GM20000 (cell line): ENCODE measurements around the gene ADAMTS16.

Experiments
- DNase-seq: peaks from one replicate; pipeline ENCODE4 v3.0.0; 2012; ENCODE audit warnings: low spot score
- TF ChIP-seq, protein P1 (sequence below): IDR thresholded peaks from 2 replicates; pipeline ENCODE4 v1.5.1; 2012; ENCODE audit warnings: mild to moderate bottlenecking, control low read depth; ENCODE audit errors: extremely low read depth, missing control alignments

The ADAMTS16 gene

DNA sequence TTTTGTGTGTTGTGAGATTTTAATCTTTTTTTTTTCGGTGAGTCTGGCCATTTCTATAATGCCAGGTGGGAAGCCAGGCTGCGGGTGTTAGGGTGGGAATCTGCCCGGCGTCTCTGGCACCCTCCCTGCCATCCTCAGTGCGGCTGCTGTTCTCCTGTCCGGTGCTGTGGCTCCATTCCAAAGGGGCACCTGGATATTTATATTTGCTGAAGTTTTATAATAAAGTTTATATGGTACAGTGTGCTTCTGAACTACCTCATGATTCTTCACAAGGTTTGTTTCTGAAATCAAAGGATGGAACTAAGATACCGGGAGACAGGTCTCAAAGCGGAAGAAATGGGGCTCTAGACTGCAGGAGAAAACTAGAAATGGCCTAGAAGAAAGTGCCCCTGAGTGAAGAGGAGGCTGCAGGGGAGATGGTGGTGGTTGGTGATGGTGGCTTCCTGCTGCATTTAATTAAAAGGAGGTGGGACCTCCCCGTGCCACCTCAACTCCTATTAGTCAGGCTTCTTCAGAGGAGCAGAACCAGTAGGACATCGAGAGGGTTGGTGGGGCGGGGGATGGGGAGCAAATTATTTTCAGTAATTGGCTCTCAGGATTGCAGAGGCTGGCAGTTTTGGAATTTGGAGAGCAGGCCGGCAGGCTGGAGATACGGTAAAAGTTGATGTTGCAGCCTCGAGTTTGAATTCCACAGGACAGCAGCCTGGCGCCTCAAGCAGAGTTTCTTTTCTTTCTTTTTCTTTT is 180.1 kb downstream of the ADAMTS16 start:
- no peak for DNase-seq
- TF ChIP-seq, protein P1, sequence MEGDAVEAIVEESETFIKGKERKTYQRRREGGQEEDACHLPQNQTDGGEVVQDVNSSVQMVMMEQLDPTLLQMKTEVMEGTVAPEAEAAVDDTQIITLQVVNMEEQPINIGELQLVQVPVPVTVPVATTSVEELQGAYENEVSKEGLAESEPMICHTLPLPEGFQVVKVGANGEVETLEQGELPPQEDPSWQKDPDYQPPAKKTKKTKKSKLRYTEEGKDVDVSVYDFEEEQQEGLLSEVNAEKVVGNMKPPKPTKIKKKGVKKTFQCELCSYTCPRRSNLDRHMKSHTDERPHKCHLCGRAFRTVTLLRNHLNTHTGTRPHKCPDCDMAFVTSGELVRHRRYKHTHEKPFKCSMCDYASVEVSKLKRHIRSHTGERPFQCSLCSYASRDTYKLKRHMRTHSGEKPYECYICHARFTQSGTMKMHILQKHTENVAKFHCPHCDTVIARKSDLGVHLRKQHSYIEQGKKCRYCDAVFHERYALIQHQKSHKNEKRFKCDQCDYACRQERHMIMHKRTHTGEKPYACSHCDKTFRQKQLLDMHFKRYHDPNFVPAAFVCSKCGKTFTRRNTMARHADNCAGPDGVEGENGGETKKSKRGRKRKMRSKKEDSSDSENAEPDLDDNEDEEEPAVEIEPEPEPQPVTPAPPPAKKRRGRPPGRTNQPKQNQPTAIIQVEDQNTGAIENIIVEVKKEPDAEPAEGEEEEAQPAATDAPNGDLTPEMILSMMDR = no peak

DNA sequence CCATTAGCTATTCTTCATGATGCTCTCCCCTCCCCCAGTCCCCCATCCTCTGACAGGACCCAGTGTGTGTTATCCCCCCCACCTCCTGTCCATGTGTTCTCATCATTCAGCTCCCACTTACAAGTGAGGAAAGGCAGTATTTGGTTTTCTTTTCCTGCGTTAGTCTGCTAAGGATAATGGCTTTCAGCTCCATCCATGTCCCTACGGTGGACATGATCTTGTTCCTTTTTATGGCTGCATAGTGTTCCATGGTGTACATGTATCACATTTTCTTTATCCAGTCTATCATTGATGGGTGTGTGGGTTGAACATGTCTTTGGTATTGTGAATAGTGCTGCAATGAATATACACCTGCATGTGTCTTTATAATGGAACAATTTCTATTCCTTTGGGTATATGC is 181.0 kb downstream of the ADAMTS16 start:
- TF ChIP-seq, protein P1 = no peak

DNA sequence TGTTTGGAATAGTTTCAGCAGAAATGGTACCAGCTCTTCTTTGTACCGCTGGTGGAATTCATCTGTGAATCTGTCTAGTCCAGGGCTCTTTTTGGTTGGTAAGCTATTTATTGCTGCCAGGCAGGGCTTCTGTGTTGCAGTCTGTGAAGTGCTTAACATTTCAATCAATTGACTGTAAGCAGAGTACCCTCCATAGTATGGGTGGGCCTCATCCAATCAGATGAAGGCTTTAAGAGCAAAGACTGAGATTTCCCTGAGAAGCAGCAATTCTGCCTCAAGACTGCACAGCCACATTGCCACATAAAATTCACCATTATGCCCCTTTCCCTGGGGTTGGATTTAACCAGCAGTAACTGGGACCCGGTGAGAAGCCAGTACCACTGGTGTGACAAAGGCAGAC is 183.4 kb downstream of the ADAMTS16 start:
- no peak for DNase-seq

More for the DNA sequence above, 181.0 kb downstream of the ADAMTS16 start:
- DNase-seq = no peak

DNA sequence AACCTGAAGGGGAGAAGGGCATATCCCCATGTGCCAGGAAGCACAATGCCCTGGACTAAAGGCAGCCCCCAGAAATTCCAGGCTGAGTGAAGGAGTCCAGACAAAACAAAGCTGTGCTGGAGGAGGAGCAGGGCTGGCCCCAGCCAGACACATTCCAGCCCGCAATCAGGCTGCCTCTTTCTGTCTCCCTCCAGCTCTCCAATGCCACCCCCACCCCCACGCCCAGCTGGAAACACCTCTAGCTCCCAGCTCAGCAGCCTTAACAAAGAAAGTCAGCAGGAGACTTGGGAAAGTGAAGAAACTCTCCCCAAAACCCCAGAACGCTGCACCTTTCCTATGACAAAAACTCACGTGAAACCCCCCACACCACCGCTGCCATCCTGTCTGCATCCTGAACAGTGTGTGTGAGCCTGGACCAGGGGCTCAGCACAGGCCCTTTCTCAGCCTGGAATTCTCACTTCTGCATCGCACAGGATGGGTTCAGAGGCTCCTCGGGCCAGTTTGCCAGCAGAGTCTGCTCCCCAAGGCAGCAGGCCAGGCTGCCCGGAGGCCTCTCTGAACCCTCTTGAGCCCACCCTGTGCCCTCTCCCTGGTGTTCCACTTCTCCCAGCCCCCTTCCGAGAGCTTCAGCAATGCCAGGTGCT is 186.1 kb downstream of the ADAMTS16 start:
- DNase-seq = no peak
- TF ChIP-seq, protein P1 = no peak

More for the DNA sequence above, 183.4 kb downstream of the ADAMTS16 start:
- TF ChIP-seq, protein P1 = no peak

DNA sequence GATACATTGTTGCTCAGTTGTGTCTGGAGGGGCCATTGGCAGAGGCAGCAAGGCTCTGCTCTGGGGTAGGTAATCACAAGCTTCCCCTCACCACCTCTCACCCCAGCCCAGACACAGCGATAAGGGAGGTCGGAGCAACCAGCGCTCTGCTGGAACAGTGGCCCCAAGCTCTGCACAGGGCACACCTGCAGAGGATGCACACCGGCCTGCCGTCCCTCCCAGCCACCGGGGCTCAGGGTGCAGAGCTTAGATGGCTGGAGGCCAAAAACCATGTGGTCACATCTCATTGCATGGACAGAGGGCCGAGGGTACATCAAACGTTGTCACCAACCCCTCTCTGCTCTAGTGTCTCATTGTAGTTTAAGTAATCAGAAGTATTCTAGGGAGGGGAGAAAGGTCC is 187.0 kb downstream of the ADAMTS16 start:
- no peak for DNase-seq
- TF ChIP-seq, protein P1 = no peak

DNA sequence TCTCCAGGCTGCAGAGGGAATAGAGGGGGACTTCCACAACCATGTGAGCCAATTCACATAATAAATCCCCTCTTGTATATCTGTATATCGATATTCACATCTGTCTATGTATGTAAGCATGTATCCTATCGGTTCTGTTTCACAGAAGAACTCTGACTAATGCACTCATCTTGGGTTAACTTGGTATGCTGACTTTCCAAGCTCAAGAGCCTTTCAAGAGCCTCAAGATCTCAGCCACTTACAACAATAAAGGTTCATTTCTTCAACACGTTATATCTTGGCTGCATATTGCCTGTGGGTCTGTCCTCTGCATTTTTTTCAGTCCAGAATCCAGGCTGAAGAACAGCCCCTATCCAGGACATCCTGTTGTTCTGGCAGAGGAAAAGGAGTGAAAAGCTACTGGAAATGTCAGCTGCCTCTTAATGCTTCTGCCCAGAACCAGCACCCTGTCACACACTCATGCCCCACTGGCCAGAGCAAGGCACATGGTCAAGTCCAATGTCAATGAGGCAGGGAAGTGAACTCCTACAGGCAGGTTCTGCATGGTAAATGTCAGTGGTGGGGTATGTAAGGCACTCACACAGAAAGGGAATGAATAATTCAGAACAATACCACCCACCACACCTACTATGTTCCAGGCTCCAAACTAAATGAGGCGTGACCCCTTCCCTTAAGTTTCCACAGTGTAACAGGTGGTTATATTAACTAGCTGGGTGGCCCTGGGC is 190.8 kb downstream of the ADAMTS16 start:
- TF ChIP-seq, protein P1 = no peak
- no peak for DNase-seq

DNA sequence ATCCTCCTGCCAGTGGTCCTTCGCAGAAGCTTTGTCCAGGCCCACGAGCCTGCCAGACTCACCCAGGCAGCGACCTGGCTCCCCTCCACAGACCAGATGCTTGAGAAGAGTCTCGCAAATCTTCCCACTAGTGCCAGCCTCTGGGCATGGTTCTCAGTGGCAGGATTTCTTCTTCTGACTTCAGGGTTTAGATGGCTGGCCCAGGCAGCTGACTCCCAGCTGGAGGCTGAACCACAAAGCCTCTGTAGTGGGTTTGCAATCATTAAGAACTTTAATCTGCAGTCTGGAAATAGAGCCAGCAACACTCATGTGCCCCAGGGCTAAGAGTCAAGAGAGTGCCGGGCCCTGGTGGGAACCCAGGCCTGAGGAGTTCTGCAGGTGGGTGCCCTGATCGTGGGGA is 191.7 kb downstream of the ADAMTS16 start:
- DNase-seq = no peak

More for the DNA sequence above, 191.7 kb downstream of the ADAMTS16 start:
- TF ChIP-seq, protein P1 = no peak
